Ishikawa (cell line): ENCODE results near the gene IGSF23.

ENCODE experiments used
- CEBPB ChIP-seq: IDR thresholded peaks from 2 replicates; pipeline ENCODE4 v1.6.1; 2012
- CREB1 ChIP-seq: IDR thresholded peaks from 2 replicates; pipeline ENCODE4 v1.6.1; 2012; ENCODE audit warnings: low read depth
- EGR1 ChIP-seq: IDR thresholded peaks from 2 replicates; pipeline ENCODE4 v1.6.1; 2012
- EP300 ChIP-seq: IDR thresholded peaks from 2 replicates; pipeline ENCODE4 v1.6.1; 2012; ENCODE audit warnings: borderline replicate concordance
- FOXM1 ChIP-seq: IDR thresholded peaks from 2 replicates; pipeline ENCODE4 v1.6.1; 2012; ENCODE audit warnings: low read depth, borderline replicate concordance
- MAX ChIP-seq: IDR thresholded peaks from 2 replicates; pipeline ENCODE4 v1.6.1; 2012
- NFIC ChIP-seq: IDR thresholded peaks from 2 replicates; pipeline ENCODE4 v1.6.1; 2012
- RAD21 ChIP-seq: IDR thresholded peaks from 2 replicates; pipeline ENCODE4 v1.6.1; 2012; ENCODE audit warnings: low read depth
- REST ChIP-seq: IDR thresholded peaks from 2 replicates; pipeline ENCODE4 v1.6.1; 2012; ENCODE audit warnings: low read depth, mild to moderate bottlenecking
- TAF1 ChIP-seq: IDR thresholded peaks from 2 replicates; pipeline ENCODE4 v1.6.1; 2012; ENCODE audit warnings: low read depth, mild to moderate bottlenecking
- TCF12 ChIP-seq: IDR thresholded peaks from 2 replicates; pipeline ENCODE4 v1.6.1; 2012; ENCODE audit warnings: low read depth
- TEAD4 ChIP-seq: IDR thresholded peaks from 2 replicates; pipeline ENCODE4 v1.6.1; 2012
- USF1 ChIP-seq: IDR thresholded peaks from 2 replicates; pipeline ENCODE4 v1.6.1; 2012
- YY1 ChIP-seq: IDR thresholded peaks from 2 replicates; pipeline ENCODE4 v1.6.1; 2012; ENCODE audit warnings: low read depth
- ZBTB7A ChIP-seq: IDR thresholded peaks from 2 replicates; pipeline ENCODE4 v1.6.1; 2012; ENCODE audit warnings: low read depth

IGSF23 gene

GRCh38 chr19:44649578-44650145 is 36.3 kb downstream of the IGSF23 start:
- no peak for TF ChIP-seq TCF12
- TF ChIP-seq CREB1, result no peak
- no peak for TF ChIP-seq EGR1
- no peak for TF ChIP-seq CEBPB
- TF ChIP-seq NFIC, result no peak
- TF ChIP-seq FOXM1, result no peak
- TF ChIP-seq ZBTB7A, result no peak

GRCh38 chr19:44653343-44653742 is 40.0 kb downstream of the IGSF23 start:
- TF ChIP-seq TCF12, result no peak
- no peak for TF ChIP-seq EGR1
- TF ChIP-seq CEBPB, result no peak
- no peak for TF ChIP-seq RAD21
- TF ChIP-seq USF1, result no peak
- TF ChIP-seq TAF1, result no peak
- TF ChIP-seq YY1, result no peak
- no peak for TF ChIP-seq ZBTB7A
- no peak for TF ChIP-seq REST
- no peak for TF ChIP-seq EP300
- no peak for TF ChIP-seq TEAD4
- TF ChIP-seq MAX, result no peak
- TF ChIP-seq CREB1, result no peak
- TF ChIP-seq FOXM1, result no peak
- no peak for TF ChIP-seq NFIC

- TF ChIP-seq USF1 (0 out of 2 replicates have a peak, but pooled peaks have one; percentile 17), TAF1 (no peak), EGR1 (no peak), CREB1 (no peak), RAD21 (peak; percentile 40; the same call in 1 of the 2 replicates)
Measured at GRCh38 chr19:44653977-44654774, 40.8 kb downstream of the IGSF23 start.

GRCh38 chr19:44657211-44657921 is 44.0 kb downstream of the IGSF23 start:
- TF ChIP-seq CEBPB (no peak), RAD21 (peak; percentile 75)

- TF ChIP-seq NFIC (no peak), TCF12 (no peak), REST (no peak), CEBPB (no peak), USF1 (no peak), ZBTB7A (no peak), FOXM1 (no peak), EP300 (no peak), YY1 (no peak), MAX (no peak), CREB1 (no peak), EGR1 (no peak), TAF1 (no peak)
Measured at GRCh38 chr19:44658069-44658733, 44.8 kb downstream of the IGSF23 start.
